Spleen (tissue), 11 donors: Measurements from ENCODE around the gene BRD2. TPM values are rescaled to one million over a fixed set of nuclear protein-coding genes. Genes with fewer than 3 reads are reported as not detected.

Experiments used
- DNase-seq: peaks from one replicate; pipeline ENCODE4 v3.0.0-alpha.2; 2020
- H3K27ac ChIP-seq, 8 donors: fragments of 200-600 bp; sonication (generic) in 7 of 8; 1 replicate in 4 of 8; 2 replicates in 4 of 8; pipeline versions ENCODE4 v1.5.0 to v1.8.0; 2016 to 2021; ENCODE audit warnings: inconsistent platforms in 4 of 8, mild to moderate bottlenecking in 4 of 8, moderate library complexity in 1 of 8
- H3K27me3 ChIP-seq, 7 donors: fragments of 200-600 bp; sonication (generic) in 6 of 7; replicated peaks in 1 of 7; 1 replicate in 4 of 7; 2 replicates in 3 of 7; pipeline versions ENCODE4 v1.5.0 to v1.8.0; 2016 to 2021; ENCODE audit warnings: inconsistent platforms in 3 of 7, mild to moderate bottlenecking in 1 of 7
- H3K36me3 ChIP-seq, 6 donors: fragments of 200-600 bp; sonication (generic) in 5 of 6; 1 replicate in 4 of 6; 2 replicates in 2 of 6; pipeline versions ENCODE4 v1.5.0 to v1.8.0; 2016 to 2021; ENCODE audit warnings: inconsistent platforms in 2 of 6
- H3K4me1 ChIP-seq, 6 donors: fragments of 200-600 bp; sonication (generic) in 5 of 6; 1 replicate in 3 of 6; 2 replicates in 3 of 6; pipeline versions ENCODE4 v1.5.0 to v1.8.0; 2016 to 2021; ENCODE audit warnings: inconsistent platforms in 3 of 6
- H3K4me3 ChIP-seq, 8 donors: fragments of 200-600 bp; sonication (generic) in 7 of 8; 1 replicate in 4 of 8; 2 replicates in 4 of 8; pipeline versions ENCODE4 v1.5.0 to v1.8.0; 2016 to 2021; ENCODE audit warnings: inconsistent platforms in 4 of 8, mild to moderate bottlenecking in 4 of 8, moderate library complexity in 2 of 8
- H3K9me3 ChIP-seq, 8 donors: fragments of 200-600 bp; sonication (generic) in 7 of 8; 1 replicate in 4 of 8; 2 replicates in 4 of 8; pipeline versions ENCODE4 v1.5.0 to v1.8.0; 2016 to 2021; ENCODE audit warnings: inconsistent platforms in 4 of 8
- POLR2A ChIP-seq, 3 donors: fragments of 450-650 bp; IDR thresholded peaks; one replicate each; pipeline ENCODE4 v1.5.1; 2017; ENCODE audit warnings: antibody characterized with exemption in 3 of 3, mild to moderate bottlenecking in 1 of 3
- POLR2AphosphoS5 ChIP-seq, 3 donors: sonication (generic); formaldehyde crosslinking; IDR thresholded peaks; one replicate each; pipeline ENCODE4 v1.5.1; 2017; ENCODE audit warnings: antibody characterized with exemption in 3 of 3
- WGBS, 5 donors: extraction: QIAGEN DNeasy Blood & Tissue Kit in 3 of 5; methylation state at CpG; one replicate each; pipeline versions ENCODE4 v1.1.5 to v1.1.7; 2013 to 2018; 5-methylcytosine and 5-hydroxymethylcytosine counted together
- intact Hi-C: fragments of 100-400 bp; cut with DNase I; formaldehyde crosslinking; loops from one replicate; pipeline ENCODE4 v1.15.0; 2023; ENCODE audit warnings: low total_unique reads
- polyA plus RNA-seq, 3 donors: library from polyadenylated mRNA; stranded (reverse); fragments of 200-250 nt; gene quantifications; one replicate each; pipeline ENCODE4 v1.2.1, GENCODE V29; 2013
- total RNA-seq, 7 donors: library from RNA; depleted of rRNA in 3 of 7; stranded (reverse); fragments of >200 nt in 3 of 7; fragmentation: NEBNext Ultra II Directional in 4 of 7; extraction: Animal tissue kit (Norgen Biotek cat#: 25700) in 4 of 7; gene quantifications; one replicate each; pipeline versions ENCODE4 v1.1.0 to v1.2.1, GENCODE V29; 2016 to 2021
- TF ChIP-seq, protein P1 (sequence below), 11 experiments: fragments of 200-600 bp in 7 of 11; fragments of 450-650 bp in 4 of 11; sonication (generic) in 4 of 11; IDR thresholded peaks in 8 of 11; conservative IDR thresholded peaks in 3 of 11; 1 replicate in 7 of 11; 2 replicates in 4 of 11; pipeline versions ENCODE4 v1.4.0 to v1.8.0; 2016 to 2021; ENCODE audit warnings: antibody characterized with exemption in 11 of 11, inconsistent platforms in 4 of 11, mild to moderate bottlenecking in 1 of 11
- donor health status: healthy with polysubstance abuse.
- donor health status: DM: no; HTN: no; CAD: no; lungs with moderate emphysema.
- donor health status: DM: no; HTN: no; CAD: no.
- donor health status: Bipolar disorder and iron deficiency.
- donor health status: healthy.
- donor health status: DM: no; HTN: no; CAD: no.
- donor health status: DM: yes; HTN: yes; CAD: no.

BRD2 gene
- total and polyA plus RNA-seq, 10 donors = 80.5 to 277 (median 217) TPM

DNA sequence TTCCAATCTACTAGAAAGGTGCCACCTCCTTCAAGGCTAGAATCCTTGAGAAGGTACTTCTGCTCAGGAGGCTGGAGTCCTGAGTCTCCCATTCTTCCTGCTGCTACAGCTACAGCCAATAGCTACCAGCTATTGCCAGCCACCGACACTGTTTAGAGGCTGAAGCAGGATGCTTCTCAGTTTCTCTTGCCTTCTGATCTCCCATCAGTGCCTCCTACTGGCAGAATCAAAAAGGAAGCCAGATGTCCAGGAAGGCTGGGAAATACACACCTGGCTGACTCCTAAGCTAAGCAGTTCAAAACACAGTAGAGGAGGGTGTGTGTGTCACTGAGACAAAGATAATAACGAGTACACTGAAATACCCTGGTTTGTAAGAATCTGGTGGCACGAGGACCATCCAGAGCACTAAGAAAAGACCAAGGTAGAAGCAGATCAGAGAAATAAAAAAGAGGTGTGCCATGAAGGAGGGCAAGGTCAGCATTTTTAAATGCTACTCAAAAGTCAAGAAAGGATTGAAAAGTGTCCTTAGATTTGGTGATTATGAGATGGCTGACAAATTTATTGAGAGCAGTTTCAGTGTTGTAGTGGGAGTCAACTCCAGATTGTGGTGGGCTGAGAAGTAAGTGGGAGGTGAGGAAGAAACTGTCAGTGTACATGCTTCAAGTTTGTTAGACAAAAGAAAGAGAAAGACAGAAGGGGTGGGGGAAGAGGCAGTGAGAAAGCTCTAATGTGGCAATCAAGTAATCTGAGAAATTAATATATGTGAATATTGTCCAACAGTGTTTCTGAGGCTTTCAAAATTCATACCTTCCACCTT lies 13.2 kb upstream of the BRD2 start:
- Histone ChIP-seq H3K36me3 (peaks cover 0 to 10% (median 0%) of the 10 kb centered on the region in 6 donors), H3K9me3 (no peaks in the 10 kb centered on the region), H3K4me3 (no peak overlapping the region), H3K4me1 (peaks cover 14 to 70% (median 56%) of the 10 kb centered on the region in 6 donors), H3K27ac (peak overlapping the region in 2 of 8 donors; percentile 26 to 89), H3K27me3 (no peaks in the 10 kb centered on the region)
- intact Hi-C loops = no loop called here
- no peak for DNase-seq
- no peak for TF ChIP-seq POLR2AphosphoS5 (IDR thresholded peaks at IDR 0.05)
- TF ChIP-seq, protein P1, sequence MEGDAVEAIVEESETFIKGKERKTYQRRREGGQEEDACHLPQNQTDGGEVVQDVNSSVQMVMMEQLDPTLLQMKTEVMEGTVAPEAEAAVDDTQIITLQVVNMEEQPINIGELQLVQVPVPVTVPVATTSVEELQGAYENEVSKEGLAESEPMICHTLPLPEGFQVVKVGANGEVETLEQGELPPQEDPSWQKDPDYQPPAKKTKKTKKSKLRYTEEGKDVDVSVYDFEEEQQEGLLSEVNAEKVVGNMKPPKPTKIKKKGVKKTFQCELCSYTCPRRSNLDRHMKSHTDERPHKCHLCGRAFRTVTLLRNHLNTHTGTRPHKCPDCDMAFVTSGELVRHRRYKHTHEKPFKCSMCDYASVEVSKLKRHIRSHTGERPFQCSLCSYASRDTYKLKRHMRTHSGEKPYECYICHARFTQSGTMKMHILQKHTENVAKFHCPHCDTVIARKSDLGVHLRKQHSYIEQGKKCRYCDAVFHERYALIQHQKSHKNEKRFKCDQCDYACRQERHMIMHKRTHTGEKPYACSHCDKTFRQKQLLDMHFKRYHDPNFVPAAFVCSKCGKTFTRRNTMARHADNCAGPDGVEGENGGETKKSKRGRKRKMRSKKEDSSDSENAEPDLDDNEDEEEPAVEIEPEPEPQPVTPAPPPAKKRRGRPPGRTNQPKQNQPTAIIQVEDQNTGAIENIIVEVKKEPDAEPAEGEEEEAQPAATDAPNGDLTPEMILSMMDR (IDR thresholded peaks at IDR 0.05 in 8 of 11, conservative IDR thresholded peaks at IDR 0.05 in 3 of 11) = peak in 8 of 11 experiments; percentile 6 to 43 (median 24)
- WGBS, 5 donors = 37 to 70% (median 41%) methylated on average over 3 of the region's 3 CpGs

DNA sequence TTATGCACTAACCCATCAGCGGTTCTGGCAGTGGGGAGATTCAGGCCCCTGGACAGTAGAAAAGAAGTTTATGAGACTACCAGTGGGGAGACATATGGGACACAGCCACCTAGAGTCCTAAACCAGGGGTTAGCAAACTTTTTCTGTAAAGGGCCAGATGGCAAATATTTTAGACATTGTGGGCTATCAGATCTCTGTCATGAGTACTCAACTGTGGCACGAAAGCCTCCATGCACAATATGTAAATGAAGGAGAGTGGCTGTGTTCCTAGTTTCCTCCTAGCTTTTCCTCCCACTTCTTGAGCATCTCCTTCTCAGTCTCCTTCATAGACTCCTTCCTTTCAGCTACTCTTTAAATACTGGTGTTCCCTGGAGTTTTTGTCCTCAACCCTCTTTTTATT lies 12.2 kb upstream of the BRD2 start:
- Histone ChIP-seq H3K36me3 (peaks cover 0 to 6% (median 0%) of the 10 kb centered on the region in 6 donors), H3K4me3 (no peak overlapping the region), H3K27me3 (no peaks in the 10 kb centered on the region), H3K9me3 (no peaks in the 10 kb centered on the region), H3K27ac (peak overlapping the region in 3 of 8 donors; percentile 4 to 45 (median 21)), H3K4me1 (peaks cover 14 to 60% (median 47%) of the 10 kb centered on the region in 6 donors)
- intact Hi-C loops = no loop called here
- WGBS, 5 donors = 72 to 78% (median 77%) methylated on average over 2 of the region's 2 CpGs
- TF ChIP-seq POLR2A (IDR thresholded peaks at IDR 0.05) (no peak), POLR2AphosphoS5 (IDR thresholded peaks at IDR 0.05) (no peak)
- TF ChIP-seq, protein P1 (IDR thresholded peaks at IDR 0.05 in 8 of 11, conservative IDR thresholded peaks at IDR 0.05 in 3 of 11) = no peak
- no peak for DNase-seq

DNA sequence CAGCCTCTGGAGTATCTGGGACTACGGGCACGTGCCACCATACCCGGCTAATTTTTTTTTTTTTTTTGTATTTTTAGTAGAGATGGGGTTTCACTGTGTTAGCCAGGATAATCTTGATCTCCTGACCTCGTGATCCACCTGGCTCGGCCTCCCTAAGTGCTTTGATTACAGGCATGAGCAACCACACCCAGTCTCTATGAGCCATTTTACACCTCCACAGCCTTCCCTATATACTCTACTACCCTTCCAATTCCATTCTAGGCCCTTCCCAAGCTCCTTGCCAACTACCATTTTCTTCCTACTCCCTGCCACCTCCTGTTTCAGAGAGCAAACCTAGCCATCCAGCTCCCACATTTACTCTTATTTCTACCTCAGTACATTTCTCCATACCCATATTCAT lies 7.8 kb upstream of the BRD2 start:
- TF ChIP-seq, protein P1 (IDR thresholded peaks at IDR 0.05 in 8 of 11, conservative IDR thresholded peaks at IDR 0.05 in 3 of 11) = no peak
- TF ChIP-seq POLR2A (IDR thresholded peaks at IDR 0.05) (no peak), POLR2AphosphoS5 (IDR thresholded peaks at IDR 0.05) (no peak)
- intact Hi-C loops = no loop called here
- no peak for DNase-seq
- H3K4me1 ChIP-seq = peaks cover 4 to 60% (median 44%) of the 10 kb centered on the region in 6 donors
- 91 to 98% (median 97%) methylated on average over 5 of the region's 5 CpGs for WGBS, 5 donors
- H3K27me3 ChIP-seq = no peaks in the 10 kb centered on the region
- H3K9me3 ChIP-seq = no peaks in the 10 kb centered on the region
- no peak overlapping the region for H3K4me3 ChIP-seq
- H3K36me3 ChIP-seq = peaks cover 0 to 6% (median 0%) of the 10 kb centered on the region in 6 donors
- no peak overlapping the region for H3K27ac ChIP-seq

DNA sequence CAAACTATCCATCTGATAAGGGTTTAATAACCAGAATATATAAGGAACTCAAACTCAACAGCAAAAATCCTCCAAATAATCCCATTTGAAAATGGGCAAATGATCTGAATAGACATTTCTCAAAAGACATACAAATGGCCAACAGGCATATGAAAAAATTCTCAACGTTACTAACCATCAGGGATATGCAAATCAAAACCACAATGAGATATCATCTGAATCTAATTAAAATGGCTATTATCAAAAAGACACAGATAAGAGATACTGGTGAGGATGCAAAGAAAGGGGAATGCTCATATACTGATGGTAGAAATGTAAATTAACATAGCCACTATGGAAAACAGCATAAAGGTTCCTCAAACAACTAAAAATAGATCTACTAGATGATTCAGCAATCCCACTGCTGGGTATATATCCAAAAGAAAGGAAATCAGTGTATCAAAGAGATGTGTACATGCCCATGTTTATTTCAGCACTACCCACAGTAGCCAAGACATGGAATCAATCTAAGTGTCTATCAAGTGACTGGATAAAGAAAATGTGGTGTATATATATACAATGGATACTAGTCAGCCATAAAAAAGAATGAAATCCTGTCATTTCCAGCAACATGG lies 6.1 kb upstream of the BRD2 start:
- 28 to 47% (median 36%) methylated on average over 1 of the region's 1 CpG for WGBS, 5 donors
- TF ChIP-seq POLR2A (IDR thresholded peaks at IDR 0.05) (no peak), POLR2AphosphoS5 (IDR thresholded peaks at IDR 0.05) (no peak)
- TF ChIP-seq, protein P1 (IDR thresholded peaks at IDR 0.05 in 8 of 11, conservative IDR thresholded peaks at IDR 0.05 in 3 of 11) = no peak
- H3K4me3 ChIP-seq = no peak overlapping the region
- H3K36me3 ChIP-seq = peaks cover 0 to 6% (median 0%) of the 10 kb centered on the region in 6 donors
- no peak for DNase-seq
- intact Hi-C loops = no loop called here
- H3K27ac ChIP-seq = peak overlapping the region in 1 of 8 donors; percentile 11
- H3K4me1 ChIP-seq = peaks cover 18 to 62% (median 57%) of the 10 kb centered on the region in 6 donors
- H3K27me3 ChIP-seq = no peaks in the 10 kb centered on the region
- no peaks in the 10 kb centered on the region for H3K9me3 ChIP-seq
